Mammary epithelial cell (primary cell): ENCODE measurements around the gene SLC44A1.

Experiments
- EZH2 ChIP-seq: IDR thresholded peaks from 2 replicates; pipeline ENCODE4 v1.6.1; 2012; ENCODE audit warnings: low read length, inconsistent platforms, borderline replicate concordance
- TF ChIP-seq, protein P1 (sequence below), 2 donors: IDR thresholded peaks in 1 of 2; conservative IDR thresholded peaks in 1 of 2; 2 replicates each; pipeline ENCODE4 v1.5.1; 2011 to 2012; ENCODE audit warnings: inconsistent platforms in 2 of 2, low read length in 2 of 2, mild to moderate bottlenecking in 2 of 2, control low read depth in 1 of 2, low read depth in 1 of 2; ENCODE audit not compliant: insufficient read depth in 1 of 2; ENCODE audit errors: extremely low read depth in 1 of 2

DNA sequence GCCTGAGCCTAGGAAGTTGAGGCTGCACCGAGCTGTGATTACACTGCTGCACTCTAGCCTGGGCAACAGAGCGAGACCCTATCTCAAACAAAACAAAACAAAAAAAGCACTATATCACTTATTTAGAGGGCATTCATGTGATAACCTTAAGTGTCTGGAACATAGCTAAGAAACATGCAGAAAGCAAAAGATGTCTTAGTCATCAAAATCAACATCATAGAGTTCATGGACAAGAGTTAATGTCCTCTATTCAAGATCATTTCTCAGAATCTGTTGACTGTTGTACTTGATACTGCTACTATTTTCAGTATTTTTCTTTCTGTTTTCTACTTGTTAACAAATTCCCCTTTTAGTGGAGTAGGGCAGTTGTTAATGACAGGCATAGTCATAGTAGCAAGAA lies 228.8 kb downstream of the SLC44A1 start:
- TF ChIP-seq, protein P1, sequence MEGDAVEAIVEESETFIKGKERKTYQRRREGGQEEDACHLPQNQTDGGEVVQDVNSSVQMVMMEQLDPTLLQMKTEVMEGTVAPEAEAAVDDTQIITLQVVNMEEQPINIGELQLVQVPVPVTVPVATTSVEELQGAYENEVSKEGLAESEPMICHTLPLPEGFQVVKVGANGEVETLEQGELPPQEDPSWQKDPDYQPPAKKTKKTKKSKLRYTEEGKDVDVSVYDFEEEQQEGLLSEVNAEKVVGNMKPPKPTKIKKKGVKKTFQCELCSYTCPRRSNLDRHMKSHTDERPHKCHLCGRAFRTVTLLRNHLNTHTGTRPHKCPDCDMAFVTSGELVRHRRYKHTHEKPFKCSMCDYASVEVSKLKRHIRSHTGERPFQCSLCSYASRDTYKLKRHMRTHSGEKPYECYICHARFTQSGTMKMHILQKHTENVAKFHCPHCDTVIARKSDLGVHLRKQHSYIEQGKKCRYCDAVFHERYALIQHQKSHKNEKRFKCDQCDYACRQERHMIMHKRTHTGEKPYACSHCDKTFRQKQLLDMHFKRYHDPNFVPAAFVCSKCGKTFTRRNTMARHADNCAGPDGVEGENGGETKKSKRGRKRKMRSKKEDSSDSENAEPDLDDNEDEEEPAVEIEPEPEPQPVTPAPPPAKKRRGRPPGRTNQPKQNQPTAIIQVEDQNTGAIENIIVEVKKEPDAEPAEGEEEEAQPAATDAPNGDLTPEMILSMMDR (conservative IDR thresholded peaks at IDR 0.05 in 1 of 2, IDR thresholded peaks at IDR 0.05 in 1 of 2; ENCODE audit: extremely low read depth in 1 of 2, insufficient read depth in 1 of 2, low read depth in 1 of 2, low read length in 2 of 2): no peak
- no peak for TF ChIP-seq EZH2
